Common myeloid progenitor, CD34-positive (primary cell): ENCODE results near the gene PLPPR4.
"Not testable (repeated sequence)": the region's sequence is repeated elsewhere in the genome, so short reads cannot be mapped to it uniquely, and the experiment has no call there.

ENCODE experiments used
- CTCF ChIA-PET: fragments of 350-600 bp; sonication (Branson Sonifier 250); formaldehyde crosslinking; loops from one replicate; lab custom pipeline; 2021; ENCODE audit warnings: antibody characterized with exemption; lab: Charles Lee
- POLR2A ChIA-PET: fragments of 350-600 bp; sonication (Branson Sonifier 250); formaldehyde crosslinking; loops from one replicate; lab custom pipeline; 2021; ENCODE audit warnings: antibody characterized with exemption; lab: Charles Lee
- DNase-seq, 3 donors: peaks; one replicate each; pipeline versions ENCODE4 v3.0.0 to v3.0.0-alpha.2; 2013
- H3K27ac ChIP-seq, 2 experiments: 1 replicate in 1 of 2; 2 replicates in 1 of 2; pipeline ENCODE4 v1.7.0; 2013; ENCODE audit warnings: inconsistent platforms in 2 of 2, low read length in 2 of 2, mild to moderate bottlenecking in 2 of 2, low read depth in 1 of 2, moderate library complexity in 1 of 2; ENCODE audit not compliant: severe bottlenecking in 2 of 2, insufficient read depth in 1 of 2, poor library complexity in 1 of 2
- H3K27me3 ChIP-seq, 5 experiments: replicated peaks in 2 of 5; 1 replicate in 3 of 5; 2 replicates in 2 of 5; pipeline versions ENCODE4 v1.6.1 to v1.7.0; 2013; ENCODE audit warnings: low read length in 4 of 5, mild to moderate bottlenecking in 2 of 5, moderate library complexity in 2 of 5, inconsistent platforms in 1 of 5; ENCODE audit not compliant: insufficient read depth in 5 of 5, control insufficient read depth in 4 of 5
- H3K36me3 ChIP-seq, 4 experiments: 1 replicate in 2 of 4; 2 replicates in 2 of 4; pipeline versions ENCODE4 v1.6.1 to v1.7.0; 2013; ENCODE audit warnings: low read length in 3 of 4, control low read depth in 1 of 4, mild to moderate bottlenecking in 1 of 4; ENCODE audit not compliant: control insufficient read depth in 4 of 4, insufficient read depth in 4 of 4
- H3K4me1 ChIP-seq, 4 experiments: 1 replicate in 3 of 4; 2 replicates in 1 of 4; pipeline versions ENCODE4 v1.6.1 to v1.7.1; 2013; ENCODE audit warnings: low read length in 3 of 4, mild to moderate bottlenecking in 3 of 4, control low read depth in 1 of 4, inconsistent platforms in 1 of 4, moderate library complexity in 1 of 4; ENCODE audit not compliant: control insufficient read depth in 4 of 4, insufficient read depth in 4 of 4; ENCODE audit errors: control extremely low read depth in 1 of 4
- H3K4me3 ChIP-seq, 7 experiments: 1 replicate in 4 of 7; 2 replicates in 3 of 7; pipeline versions ENCODE4 v1.5.1 to v1.7.0; 2013; ENCODE audit warnings: mild to moderate bottlenecking in 7 of 7, low read length in 6 of 7, moderate library complexity in 6 of 7, inconsistent platforms in 2 of 7, low read depth in 2 of 7, control low read depth in 1 of 7; ENCODE audit not compliant: insufficient read depth in 4 of 7, control insufficient read depth in 1 of 7; ENCODE audit errors: extremely low read depth in 1 of 7
- H3K9me3 ChIP-seq, 5 experiments: 1 replicate in 4 of 5; 2 replicates in 1 of 5; pipeline versions ENCODE4 v1.6.1 to v1.7.1; 2013; ENCODE audit warnings: low read length in 4 of 5, mild to moderate bottlenecking in 2 of 5, inconsistent platforms in 1 of 5, low read depth in 1 of 5, moderate library complexity in 1 of 5; ENCODE audit not compliant: control insufficient read depth in 4 of 5, insufficient read depth in 2 of 5; ENCODE audit errors: control extremely low read depth in 1 of 5
- WGBS: methylation state at CpG from one replicate; pipeline ENCODE4 v1.1.5; 2013; ENCODE audit not compliant: insufficient coverage; 5-methylcytosine and 5-hydroxymethylcytosine counted together

The PLPPR4 gene

DNA sequence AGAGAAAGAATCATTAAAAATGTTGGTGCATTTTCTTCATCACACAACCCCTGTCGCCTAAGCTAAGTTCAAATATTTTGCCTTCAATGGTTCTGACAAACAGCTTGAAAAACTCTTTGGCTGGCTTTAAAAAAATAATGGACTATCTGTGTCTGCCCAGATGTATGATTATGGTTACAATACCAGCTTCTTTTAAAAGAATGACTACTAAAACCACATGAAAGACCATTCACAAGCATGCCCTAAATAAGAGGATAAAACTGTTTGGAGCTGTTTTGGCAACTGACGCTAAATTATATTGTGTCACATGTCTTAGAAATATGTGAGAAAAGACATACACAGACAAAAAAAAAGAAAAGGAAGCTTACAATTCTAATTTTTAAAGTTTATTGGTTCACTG lies 23.7 kb upstream of the PLPPR4 start:
- Histone ChIP-seq H3K4me3 (no peak overlapping the region), H3K27ac (no peak overlapping the region), H3K9me3 (no peaks in the 10 kb centered on the region), H3K36me3 (no peaks in the 10 kb centered on the region), H3K4me1 (no peaks in the 10 kb centered on the region), H3K27me3 (no peaks in the 10 kb centered on the region)
- ChIA-PET CTCF (no interaction called here), POLR2A (no interaction called here)
- no peak for DNase-seq
- WGBS = no CpG with 5 or more reads among the region's 2 CpGs

DNA sequence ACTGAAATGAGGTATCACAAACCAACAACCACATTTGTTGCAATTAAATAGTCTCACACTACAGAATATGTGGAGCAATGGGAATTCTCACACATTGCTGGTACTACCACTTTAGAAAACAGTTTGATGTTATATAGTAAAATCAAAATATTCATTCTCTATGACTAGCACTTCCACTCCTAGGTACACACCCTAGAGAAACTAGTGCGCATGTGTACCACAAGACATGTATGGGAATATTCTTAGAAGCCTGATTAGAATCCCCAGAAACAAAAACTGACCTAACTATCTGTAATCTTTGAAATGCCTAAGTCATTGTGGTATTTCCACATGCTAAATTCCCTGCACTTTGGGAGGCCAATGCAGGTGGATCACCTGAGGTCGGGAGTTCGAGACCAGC lies 18.1 kb upstream of the PLPPR4 start:
- Histone ChIP-seq H3K27me3 (no peaks in the 10 kb centered on the region), H3K36me3 (no peaks in the 10 kb centered on the region), H3K9me3 (peaks cover 0 to 4% (median 0%) of the 10 kb centered on the region in 5 experiments), H3K4me3 (no peak overlapping the region), H3K4me1 (no peaks in the 10 kb centered on the region), H3K27ac (no peak overlapping the region)
- POLR2A ChIA-PET = no interaction called here
- no peak for DNase-seq
- 100% methylated on average over 3 of the region's 3 CpGs for WGBS
- CTCF ChIA-PET = no interaction called here

DNA sequence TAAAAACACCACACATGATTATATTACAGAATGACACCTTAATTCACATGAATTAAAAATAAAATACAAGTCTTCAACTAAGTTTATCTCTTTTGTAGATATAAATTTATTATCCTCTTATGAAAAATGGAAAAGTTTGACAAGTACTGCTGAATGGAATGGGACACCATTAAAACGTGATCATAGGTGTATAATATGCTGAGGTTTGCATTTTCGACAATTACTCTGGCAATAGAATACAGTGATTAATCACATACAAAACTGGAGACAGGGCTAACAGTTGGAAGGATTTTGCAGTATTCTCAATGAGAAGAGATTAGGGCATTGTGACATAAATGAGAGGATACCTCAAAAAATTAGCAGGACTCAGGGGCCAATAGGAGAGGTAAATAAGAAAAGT lies 17.1 kb upstream of the PLPPR4 start:
- H3K27me3 ChIP-seq = no peaks in the 10 kb centered on the region
- WGBS = no CpG with 5 or more reads among the region's 2 CpGs
- no peaks in the 10 kb centered on the region for H3K4me1 ChIP-seq
- ChIA-PET CTCF (no interaction called here), POLR2A (no interaction called here)
- no peaks in the 10 kb centered on the region for H3K36me3 ChIP-seq
- no peak overlapping the region for H3K4me3 ChIP-seq
- no peak overlapping the region for H3K27ac ChIP-seq
- peaks cover 0 to 4% (median 0%) of the 10 kb centered on the region in 5 experiments for H3K9me3 ChIP-seq
- DNase-seq = no peak

DNA sequence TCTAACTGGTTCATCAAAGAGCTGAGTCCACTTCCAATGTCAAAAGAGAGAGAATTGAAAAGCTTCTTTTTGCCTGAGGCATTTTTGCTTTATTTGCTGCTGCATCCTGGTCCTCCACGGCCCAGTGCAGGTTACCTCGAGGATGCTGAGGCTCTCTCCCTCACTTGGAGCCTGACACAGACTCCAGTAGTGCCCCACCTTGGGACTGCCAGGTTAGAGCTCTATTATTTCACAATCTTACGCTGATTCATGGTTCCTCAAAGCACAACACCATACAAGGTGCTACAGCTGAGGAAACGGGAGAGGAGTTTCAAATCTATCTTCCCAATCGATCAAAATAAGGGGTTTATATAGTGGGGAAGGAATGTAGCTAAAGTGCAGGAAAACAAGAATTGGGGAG lies 13.6 kb upstream of the PLPPR4 start:
- ChIA-PET POLR2A (no interaction called here), CTCF (no interaction called here)
- Histone ChIP-seq H3K4me3 (no peak overlapping the region), H3K36me3 (no peaks in the 10 kb centered on the region), H3K27me3 (no peaks in the 10 kb centered on the region), H3K9me3 (peaks cover 0 to 4% (median 0%) of the 10 kb centered on the region in 5 experiments), H3K27ac (no peak overlapping the region), H3K4me1 (no peaks in the 10 kb centered on the region)
- WGBS = 97% methylated on average over 3 of the region's 5 CpGs
- DNase-seq = no peak

DNA sequence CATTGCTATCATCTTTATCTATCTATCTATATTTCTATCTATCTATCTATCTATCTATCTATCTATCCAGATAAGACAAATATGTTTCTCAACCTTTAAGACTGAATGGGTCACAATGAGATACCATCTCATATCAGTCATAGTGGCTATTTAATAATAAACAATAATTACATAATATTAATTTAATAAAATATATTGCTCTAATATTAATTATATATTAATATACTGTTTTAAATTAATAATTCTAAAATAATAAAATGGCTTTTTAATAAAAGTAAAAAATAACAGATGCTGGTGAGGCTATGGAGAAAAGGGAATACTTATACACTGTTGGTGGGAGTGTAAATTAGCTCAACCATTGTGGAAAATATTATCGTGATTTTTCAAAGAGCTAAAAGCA lies 13.0 kb upstream of the PLPPR4 start:
- DNase-seq = no peak

DNA sequence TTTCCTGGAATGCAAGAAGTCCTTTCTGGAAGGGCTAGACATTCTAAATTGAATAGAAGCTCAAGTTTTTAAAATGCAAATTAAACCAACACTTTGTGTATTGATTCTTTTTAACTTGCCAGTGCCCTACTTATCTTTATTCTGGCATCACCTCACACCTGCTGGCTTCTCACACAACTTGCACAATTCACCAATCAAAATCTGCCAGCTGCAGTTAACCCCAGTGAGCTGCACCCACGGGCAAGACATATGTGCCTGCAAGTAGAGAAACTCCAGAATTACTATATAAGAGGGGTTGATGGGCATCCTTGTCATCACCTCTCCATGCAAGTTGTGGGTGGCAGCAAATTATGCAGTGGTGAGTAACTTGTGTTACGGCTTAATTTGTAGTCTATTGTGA lies 11.7 kb upstream of the PLPPR4 start:
- POLR2A ChIA-PET = no interaction called here
- no peak for DNase-seq
- Histone ChIP-seq H3K27ac (no peak overlapping the region), H3K9me3 (no peaks in the 10 kb centered on the region), H3K4me1 (no peaks in the 10 kb centered on the region), H3K4me3 (no peak overlapping the region), H3K36me3 (no peaks in the 10 kb centered on the region), H3K27me3 (no peaks in the 10 kb centered on the region)
- 100% methylated on average over 1 of the region's 2 CpGs for WGBS
- CTCF ChIA-PET = no interaction called here

More for the DNA sequence above, 13.0 kb upstream of the PLPPR4 start:
- Histone ChIP-seq H3K27me3 (no peaks in the 10 kb centered on the region), H3K4me3 (no peak overlapping the region), H3K27ac (no peak overlapping the region), H3K36me3 (no peaks in the 10 kb centered on the region), H3K4me1 (no peaks in the 10 kb centered on the region), H3K9me3 (peaks cover 0 to under 1% (median 0%) of the 10 kb centered on the region in 5 experiments)
- ChIA-PET POLR2A (no interaction called here), CTCF (no interaction called here)
- WGBS = no CpG with 5 or more reads among the region's 1 CpG

DNA sequence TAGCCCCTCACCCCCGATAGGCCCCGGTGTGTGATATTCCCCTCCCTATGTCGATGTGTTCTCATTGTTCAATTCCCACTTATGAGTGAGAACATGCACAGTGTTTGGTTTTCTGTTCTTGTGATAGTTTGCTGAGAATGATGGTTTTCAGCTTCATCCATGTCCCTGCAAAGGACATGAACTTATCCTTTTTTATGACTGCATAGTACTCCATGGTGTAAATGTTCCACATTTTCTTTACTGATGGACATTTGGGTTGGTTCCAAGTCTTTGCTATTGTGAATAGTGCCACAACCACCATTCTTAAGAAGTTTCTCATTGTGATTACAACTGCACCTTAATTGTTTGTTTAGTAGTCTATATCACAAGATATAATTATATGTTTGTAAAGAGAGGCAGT lies 3.9 kb upstream of the PLPPR4 start:
- H3K27ac ChIP-seq, POLR2A ChIA-PET, H3K9me3 ChIP-seq, DNase-seq, H3K36me3 ChIP-seq, H3K4me3 ChIP-seq, CTCF ChIA-PET: not testable (repeated sequence)
- Histone ChIP-seq H3K4me1 (peaks cover 0 to 10% (median 7%) of the 10 kb centered on the region in 4 experiments), H3K27me3 (peaks cover 5 to 32% (median 23%) of the 10 kb centered on the region in 5 experiments)
- WGBS = no CpG with 5 or more reads among the region's 3 CpGs
